GM21786 (cell line): ENCODE measurements around the gene SPEM1.
"Not testable (repeated sequence)": the region's sequence is repeated elsewhere in the genome, so short reads cannot be mapped to it uniquely, and the experiment has no call there.

Experiments
- ATAC-seq: cut with Tn5 transposase; IDR thresholded peaks from one replicate; pipeline ENCODE4 v1.9.1; 2021; ENCODE audit not compliant: unreplicated experiment

SPEM1 gene

DNA sequence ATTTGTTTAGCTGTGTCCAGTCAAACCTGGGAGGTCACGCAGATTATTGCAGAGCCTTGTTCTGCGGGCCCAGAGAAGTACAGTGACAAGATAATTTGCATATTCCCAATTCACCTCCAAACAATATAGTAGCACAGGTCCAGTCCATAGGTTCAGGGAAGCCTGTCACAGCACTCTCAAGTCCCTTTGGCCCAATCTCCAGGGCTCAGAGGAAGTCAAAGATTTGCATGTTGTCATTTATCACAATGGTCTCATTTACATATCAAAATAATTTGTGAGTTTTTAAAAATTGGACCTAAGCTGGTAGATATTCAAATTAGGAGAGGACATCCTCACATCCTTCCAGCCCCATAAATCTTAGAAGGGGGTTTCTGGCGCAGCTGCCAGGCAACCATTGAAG lies 47.4 kb downstream of the SPEM1 start:
- ATAC-seq, result no peak

DNA sequence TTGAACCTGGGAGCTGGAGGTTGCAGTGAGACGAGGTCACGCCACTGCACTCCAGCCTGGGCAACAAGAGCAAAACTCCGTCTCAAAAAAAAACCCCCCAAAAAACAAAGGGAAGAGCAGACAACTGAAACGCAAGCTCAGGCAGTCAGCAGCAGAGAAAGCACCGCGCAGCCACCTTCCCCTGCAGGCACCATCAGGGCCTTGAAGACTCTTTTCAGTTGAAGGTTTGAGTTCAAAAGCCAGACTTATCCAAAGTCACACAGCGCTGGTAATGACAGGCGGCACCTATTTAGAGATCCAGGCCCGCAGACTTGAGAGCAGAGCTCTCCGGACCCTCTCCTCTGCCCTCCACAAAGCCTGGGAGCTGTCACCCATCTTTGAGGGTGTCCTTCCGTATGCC lies 48.2 kb downstream of the SPEM1 start:
- no peak for ATAC-seq

DNA sequence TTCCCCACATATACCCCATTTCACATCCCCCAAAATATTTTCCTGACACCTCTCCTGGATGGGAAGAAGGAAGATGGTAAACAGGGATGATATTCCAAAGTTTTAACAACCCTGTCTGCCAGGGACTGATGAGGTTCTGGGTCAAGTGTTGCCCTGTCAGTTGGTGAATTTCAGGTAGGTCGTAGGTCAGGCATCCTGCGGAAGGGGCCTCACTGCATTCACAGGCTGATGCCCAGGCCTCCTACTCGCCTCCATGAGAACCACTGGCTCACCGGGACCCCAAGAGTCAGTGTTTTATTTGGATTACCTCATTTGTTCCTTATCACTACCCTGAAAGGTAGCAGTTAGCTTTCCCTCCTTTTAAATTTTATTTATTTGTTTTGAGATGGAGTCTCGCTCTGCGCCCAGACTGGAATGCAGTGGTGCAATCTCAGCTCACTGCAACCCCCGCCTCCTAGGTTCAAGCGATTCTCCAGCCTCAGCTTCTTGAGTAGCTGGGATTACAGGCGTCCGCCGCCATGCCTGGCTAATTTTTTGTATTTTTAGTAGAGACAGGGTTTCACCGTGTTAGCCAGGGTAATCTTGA lies 48.8 kb downstream of the SPEM1 start:
- ATAC-seq, result no peak

DNA sequence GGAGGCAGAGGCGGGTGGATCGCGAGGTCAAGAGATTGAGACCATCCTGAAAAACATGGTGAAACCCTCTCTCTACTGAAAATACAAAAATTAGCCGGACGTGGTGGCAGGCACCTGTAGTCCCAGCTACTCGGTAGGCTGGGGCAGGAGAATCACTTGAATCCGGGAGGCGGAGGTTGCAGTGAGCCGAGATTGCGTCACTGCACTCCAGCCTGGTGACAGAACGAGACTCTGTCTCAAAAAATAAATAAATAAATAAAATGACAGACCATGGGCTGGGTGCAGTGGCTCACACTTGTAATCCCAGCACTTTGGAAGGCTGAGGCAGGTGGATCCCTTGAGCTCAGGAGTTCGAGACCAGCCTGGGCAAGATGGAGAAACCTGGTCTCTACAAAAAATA lies 49.7 kb downstream of the SPEM1 start:
- ATAC-seq, result not testable (repeated sequence)

DNA sequence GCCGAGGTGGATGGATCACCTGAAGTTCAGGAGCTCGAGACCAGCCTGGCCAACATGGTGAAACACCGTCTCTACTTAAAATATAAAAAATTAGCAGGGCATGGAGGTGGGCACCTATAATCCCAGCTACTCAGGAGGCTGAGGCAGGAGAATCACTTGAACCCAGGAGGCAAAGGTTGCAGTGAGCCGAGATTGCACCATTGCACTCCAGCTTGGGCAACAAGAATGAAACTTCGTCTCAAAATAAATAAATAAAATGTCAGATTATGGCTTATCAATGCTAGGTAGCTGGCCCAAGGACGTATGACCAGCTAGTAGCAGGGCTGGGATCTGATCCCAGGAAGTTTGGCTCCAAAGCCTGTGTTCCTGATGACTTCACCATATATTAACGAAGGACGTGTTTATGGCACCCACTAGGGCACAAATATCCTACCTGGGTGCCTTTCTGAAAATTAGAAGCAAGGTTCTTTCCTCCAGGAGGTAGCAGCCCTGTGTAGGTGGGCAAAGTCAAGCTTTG lies 50.4 kb downstream of the SPEM1 start:
- not testable (repeated sequence) for ATAC-seq
